Measurements from ENCODE around the gene PROK2.

PROK2 gene

DNA sequence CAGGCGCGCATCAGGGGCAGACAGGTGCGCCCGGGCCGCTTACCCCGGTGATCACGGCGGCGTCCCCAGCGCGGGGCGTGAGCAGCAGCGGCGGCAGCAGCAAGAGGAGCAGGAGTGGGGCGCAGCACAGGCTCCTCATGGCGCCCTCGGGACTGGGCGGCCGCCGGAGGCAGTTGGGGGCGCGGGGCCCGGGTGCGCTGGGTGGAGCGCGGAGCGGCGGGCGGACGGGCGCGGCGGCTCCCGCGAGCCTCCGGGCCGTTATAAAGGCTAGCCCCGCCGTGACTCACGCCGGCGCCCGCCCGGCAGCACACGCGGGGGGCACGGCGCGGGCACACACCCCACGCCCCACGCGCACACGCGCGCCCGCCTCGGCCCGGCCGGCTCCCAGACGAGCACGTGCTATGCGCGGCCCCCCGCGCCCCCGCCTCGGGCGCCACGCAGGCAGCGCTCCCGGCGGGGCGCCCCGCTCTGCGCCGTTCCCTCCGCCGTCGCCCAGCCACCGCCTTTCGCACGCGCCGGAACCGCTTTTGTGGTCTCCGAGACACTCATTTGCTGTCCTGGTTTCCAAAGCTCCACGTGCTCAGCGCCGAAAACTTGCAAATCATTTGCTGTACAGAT is at the start of gene PROK2:
PROK2 (minus strand) TSS at position 235 of the 618 bp plus-strand sequence; CDS start at position 139, 96 bp downstream.
- DNase-seq, result peak; percentile 47

DNA sequence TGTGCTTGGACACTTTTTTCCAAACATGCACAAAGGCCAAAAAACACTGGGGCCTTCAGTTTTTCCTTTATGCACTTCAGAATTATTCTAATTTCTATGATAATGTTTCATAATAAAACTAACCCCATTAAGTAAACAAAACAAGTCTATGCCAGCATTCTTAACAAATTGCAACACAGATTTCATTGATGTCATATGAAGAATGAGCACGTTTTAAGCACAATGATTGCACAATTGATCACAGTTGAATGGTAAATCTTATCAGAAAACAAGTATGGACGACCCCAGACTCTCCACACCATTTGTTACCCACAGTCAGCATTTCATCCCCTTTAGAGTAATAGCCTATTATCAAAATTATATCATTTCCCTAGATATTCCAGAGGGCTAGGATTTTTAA is 46.7 kb upstream of the PROK2 start:
- DNase-seq, result no peak

- DNase-seq, result no peak
Measured at GRCh38 chr3:71825551-71826283, 40.8 kb upstream of the PROK2 start.

DNA sequence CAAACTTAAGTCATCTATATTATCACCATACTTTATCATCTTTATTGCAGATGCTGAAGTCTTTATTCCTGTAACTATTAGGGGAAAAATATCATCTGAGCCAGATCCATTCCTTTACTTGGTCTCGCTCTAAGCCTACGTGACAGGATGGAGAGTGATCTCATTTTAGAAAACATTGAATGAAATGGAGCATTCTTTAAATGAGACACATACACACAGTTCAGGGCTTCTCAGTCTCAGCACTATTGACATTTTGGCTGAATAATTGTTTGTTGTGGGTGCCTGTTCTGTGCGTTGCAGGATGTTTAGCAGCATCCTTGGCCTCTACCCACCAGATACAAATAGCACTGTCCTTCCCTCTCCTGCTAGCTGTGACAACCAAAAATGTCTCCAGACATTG is 36.2 kb upstream of the PROK2 start:
- DNase-seq, result no peak

DNA sequence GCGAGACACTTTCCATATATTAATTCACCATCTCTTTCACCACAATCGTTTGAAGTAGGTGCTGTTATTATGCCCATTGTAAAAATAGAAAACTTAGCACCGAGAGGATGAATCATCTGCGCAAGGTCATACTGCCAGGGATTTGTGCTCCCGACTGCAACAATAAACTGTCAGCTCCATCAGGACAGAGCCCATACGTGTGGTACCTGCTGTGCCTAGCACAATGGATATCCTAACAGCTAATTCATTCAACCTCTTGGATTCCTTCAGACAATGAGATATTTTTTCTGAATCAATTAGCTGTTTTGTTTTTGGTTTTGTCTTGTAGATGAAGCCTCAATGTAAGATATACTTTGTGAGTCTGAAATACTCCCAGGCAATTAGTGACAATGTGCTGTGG is 32.3 kb upstream of the PROK2 start:
- no peak for DNase-seq

DNA sequence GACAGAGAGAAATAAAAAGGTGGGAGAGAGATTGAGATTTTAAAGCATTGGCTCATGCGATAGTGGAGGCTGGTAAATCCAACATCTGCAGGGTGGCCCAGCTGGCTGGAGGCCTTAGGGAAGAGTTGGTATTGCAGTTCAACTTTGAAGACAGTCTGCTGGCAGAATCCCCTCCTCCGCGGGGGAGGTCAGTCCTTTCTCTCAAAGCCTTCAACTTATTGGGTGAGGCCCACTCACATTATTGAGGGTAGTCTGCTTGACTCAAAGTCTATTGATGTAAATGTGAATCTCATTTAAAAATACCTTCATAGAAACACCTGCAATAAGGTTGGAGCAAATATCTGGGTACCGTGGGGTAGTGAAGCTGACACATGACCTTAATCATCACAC is 31.8 kb upstream of the PROK2 start:
- DNase-seq, result no peak

DNA sequence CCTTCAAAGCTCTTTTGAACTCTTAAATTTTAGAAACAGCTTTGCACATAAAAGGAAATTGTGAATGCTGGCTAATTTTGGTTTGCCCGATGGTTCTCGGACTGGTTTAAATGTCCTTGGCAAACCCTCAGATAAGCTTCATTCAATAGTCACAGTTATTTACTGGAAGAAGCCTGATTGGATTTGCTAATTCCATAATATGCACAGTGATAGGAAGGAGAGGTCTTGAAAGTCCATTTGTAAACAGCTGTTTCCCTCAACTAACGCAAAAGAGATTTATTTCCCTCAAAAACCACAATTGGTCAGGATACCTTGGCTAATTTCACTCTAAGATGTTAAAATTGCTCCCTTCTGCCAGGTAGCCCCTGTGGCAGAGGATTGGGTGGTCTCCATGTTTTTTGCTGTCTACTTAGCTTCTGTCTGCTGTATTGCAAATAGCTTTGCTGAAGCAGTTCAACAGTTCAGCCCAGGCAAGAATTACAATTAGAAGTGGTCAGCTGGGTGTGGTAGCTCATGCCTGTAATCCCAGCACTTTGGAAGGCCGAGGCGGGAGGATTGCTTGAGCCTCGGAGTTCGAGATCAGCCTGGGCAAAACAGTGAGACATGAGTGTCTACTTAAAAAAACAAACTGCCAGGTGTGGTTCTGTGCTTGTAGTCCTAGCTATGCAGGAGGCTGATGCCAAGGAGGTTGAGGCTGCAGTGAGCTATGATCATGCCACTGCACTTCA is 30.6 kb upstream of the PROK2 start:
- no peak for DNase-seq

DNA sequence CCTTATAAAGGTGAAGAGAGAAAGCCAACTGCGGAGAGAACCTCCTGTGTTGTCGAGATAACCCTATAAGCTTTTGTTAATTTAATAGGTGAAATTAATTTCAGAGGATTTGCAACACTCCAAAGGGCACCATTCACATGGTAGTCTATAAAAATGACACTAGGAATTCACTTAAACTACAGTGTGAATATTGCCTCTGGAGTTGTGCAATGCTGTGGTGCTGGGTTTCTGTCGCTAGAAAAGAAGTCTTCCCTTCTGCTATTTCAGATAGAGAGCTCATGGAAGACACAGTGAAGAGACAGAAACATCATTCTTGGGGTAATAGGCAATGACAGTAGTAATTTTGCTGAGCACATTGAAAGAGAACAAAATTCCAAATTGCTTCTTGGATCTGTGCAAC is 28.8 kb upstream of the PROK2 start:
- DNase-seq, result no peak

DNA sequence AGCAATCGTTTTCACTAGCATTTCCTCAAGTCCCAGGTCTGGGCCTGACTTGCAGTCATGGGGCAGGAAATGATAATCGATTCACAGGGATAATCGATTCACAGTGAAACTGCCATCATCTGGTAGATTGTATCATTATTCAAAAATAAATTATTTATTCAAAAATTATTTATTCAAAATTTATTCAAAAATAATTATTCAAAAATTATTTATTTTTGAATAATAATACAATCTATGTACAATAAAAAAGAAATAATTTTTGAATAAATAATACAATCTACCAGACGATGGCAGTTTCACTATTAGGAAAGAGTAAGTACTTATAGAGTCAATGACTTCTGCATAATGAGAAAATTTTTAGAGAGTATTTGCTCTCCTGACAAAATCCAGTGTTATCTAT is 28.1 kb upstream of the PROK2 start:
- no peak for DNase-seq

DNA sequence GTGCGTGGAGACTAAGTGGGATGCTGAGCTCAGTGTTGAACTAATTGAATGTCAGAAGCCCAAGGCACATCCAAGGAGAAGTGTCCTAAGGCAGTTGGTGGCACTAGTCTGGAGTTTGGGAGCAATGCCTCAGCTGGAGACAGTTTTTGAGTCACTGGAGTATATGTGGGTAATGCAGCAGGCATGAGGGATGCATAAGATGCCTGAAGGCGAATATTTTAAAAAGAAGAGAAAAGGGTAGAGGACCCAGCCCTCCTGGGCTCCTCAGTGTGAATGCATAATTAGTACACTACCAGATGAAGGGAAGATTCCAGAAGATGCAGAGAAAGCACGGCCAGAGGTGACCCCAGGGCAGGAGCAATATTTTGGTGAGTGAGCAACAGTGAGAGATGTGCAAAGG is 25.1 kb upstream of the PROK2 start:
- DNase-seq, result no peak

DNA sequence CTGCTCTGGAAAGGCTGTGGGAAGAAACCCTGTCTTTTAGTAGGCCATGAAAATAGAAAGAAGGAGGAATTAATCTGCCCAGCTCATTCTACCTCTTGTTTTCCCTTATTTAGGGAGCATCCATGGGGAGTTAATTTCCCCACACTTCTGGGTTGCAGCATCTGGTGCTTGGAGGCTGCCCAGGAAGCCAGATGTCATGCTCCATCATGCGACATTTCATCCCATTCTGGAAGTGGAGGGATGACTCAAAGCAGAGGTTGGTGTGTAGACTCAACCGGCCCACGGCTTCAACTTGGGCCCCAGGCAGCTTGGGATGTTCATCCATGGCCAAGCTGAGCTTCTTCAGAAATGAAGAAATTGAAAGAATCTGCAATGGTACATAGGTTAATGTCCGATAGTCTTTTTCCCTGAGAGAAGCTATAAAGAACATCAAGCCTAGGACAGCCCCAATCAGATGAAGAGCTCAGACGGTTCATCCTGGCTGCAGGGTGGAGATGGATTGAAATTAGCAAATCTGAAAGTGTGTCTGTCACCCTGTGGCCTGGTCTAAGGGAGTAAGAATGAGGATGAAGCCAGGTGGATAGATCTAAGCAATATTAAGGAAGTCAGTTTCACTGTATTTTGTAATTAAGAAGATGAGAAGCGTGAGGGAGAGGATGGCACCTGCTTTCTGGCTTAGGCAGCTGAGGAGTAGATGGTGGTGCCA is 24.5 kb upstream of the PROK2 start:
- no peak for DNase-seq

- DNase-seq, result no peak
Measured at GRCh38 chr3:71806736-71807135, 21.8 kb upstream of the PROK2 start.

- DNase-seq, result no peak
Measured at GRCh38 chr3:71805691-71806090, 20.7 kb upstream of the PROK2 start.

- no peak for DNase-seq
Measured at GRCh38 chr3:71805199-71805598, 20.3 kb upstream of the PROK2 start.

DNA sequence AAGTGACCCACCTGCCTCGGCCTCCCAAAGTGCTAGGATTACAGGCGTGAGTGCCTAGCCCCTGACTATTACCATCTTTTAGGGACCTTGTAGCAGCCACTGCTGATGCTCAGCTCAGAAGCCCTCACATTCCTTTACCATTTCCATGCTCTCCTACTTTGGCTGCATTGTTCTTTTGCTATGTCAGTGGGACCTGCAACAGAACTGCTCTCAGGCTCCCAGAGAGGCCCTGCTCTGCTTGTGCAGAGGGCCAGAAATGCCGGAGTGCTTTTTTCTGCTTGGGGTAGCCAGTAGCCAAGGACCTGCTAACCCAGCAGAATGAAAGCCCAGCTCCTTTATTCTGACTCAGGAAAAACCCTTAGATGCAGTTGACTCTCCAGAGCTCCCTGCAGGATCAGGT is 18.3 kb upstream of the PROK2 start:
- DNase-seq, result no peak

- DNase-seq, result no peak
Measured at GRCh38 chr3:71801986-71802385, 17.0 kb upstream of the PROK2 start.

DNA sequence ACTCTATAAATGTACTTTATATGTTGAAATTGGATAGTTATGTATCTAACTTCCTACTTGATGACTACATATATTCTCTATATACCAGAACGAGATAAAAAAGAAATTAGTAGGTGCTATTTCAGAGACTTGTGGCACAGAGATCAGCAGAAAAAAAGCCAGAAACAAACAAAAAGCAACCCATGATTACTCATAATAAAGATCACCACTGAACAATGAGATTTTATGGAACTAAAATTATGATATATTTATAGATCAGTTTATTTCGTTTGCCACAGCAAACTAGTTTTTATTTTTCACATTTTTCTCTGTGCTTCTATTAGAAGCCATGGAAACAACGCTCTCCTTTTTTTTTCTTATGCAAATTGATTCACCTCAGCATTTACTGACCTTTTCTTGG is 15.1 kb upstream of the PROK2 start:
- DNase-seq, result no peak

DNA sequence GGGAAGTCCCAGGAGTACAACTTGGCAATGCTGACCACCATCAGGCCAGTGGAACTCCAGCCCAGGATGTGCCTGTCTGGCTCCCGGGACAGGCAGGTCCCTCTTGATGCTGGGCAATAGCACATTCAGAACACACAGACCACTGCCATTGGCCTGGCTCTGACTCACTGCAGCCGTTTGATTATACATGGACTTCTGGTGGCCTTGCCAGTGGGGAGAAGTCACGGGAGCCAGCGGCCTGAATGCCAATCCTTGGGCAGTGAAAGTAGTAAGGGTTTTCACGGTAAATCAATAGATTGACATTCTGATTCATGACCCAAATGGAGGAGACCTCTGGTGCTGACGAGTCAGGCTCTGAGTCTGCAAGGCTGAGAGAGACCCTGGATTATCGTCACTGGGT is 12.5 kb upstream of the PROK2 start:
- DNase-seq, result no peak

DNA sequence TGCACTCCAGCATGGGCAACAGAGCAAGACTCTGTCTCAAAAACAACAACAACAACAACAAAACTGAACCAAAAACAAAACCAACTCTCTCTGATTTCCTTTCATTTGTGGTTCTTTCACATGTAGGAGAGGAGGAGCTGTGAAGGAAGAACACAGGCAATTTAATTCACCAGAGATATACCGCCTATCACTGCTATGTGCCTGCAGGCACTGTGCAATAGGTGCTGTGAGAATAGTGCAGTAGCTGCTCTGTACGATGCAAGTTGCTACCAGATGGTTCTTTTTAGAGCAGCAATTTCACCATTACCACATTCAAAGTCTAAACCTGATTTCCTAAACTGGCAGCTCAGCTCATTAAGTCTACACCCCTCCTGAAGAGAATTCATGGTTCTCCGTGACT is 11.3 kb upstream of the PROK2 start:
- DNase-seq, result no peak

- no peak for DNase-seq
Measured at GRCh38 chr3:71791634-71792033, 6.7 kb upstream of the PROK2 start.

DNA sequence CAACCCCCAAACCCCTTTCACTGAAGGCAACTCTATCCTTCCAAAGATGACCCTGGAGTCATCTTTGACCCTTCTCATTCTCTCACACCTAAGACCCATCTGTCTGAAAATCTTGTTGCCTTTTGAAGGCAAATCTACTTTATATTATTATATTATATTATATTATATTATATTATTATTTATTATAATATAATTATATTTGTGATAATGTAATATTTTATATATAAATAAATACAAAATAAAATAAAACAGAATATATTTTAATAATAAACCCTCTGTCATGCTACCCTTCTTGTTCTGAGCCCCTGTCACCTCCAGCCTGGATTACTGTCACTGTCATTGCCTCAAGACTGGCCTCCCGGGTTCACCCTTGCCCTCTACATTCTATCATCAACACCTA is 5.0 kb upstream of the PROK2 start:
- DNase-seq, result no peak

DNA sequence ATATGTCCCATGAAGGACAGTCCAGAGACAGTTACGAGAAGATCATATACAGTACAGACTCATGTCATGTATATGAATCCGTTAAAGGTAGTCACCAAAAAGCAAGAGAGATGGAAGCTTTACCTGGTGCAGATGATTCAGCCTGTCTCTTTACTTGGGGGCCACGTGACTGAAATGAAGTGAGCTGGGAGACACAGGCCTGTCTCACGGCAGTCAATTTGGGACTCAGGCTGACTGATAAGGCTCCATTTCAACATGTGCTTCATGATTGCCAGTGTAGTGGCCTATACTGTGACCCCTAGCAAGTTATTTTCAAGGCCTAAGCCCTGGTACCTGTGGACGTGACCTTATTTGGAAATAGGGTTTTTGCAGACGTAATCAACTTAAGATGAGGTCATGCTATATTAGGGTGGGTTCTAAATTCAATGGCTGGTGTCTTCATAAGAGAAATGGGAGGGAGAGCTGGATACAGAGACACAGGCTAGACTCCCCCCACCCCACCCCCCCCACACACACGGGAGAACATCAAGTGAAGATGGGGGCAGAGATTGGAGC is 3.0 kb upstream of the PROK2 start:
- no peak for DNase-seq

DNA sequence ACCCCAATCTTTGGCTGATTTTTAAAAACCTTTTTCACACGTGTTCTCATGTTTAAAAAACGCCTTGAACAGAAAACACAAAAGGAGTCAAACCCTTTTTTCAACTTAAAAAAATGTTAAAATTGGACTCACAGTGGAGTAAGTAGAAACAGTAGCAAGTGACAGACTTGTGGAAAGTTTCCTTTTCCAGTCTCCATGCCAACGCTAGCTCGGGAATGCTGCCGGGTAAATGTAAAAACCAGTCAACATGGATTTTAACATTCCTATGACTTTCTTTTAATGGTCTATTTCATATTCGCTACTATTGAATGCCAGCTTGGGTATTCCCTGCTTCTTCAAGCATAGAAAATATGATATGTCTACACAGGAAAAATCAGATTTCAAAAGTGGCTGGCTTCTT is 1.6 kb upstream of the PROK2 start:
- no peak for DNase-seq

DNA sequence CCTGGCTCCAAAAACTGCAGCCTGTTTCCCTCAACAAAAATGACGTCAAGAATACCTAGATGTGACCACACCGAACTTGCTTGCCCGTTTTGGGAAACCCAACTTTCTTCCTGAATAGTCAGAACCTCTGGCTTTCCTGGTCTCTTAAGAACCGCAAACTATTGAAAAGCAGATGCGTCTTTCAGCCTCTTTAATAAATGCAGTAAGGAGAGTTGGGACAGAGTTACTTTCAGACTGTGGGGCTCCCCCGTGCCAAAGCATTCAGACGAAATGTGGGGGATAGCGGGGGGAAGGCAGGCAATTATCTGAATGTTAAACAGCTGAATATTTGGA is 1.2 kb upstream of the PROK2 start:
- DNase-seq, result no peak

Measured in activated naive CD4-positive, alpha-beta T cell treated with Interleukin-2 at 50 U/mL for 16 hours (primary cell).